Measurements from ENCODE around the gene FAM118B. TPM values are rescaled to one million over a fixed set of nuclear protein-coding genes. Genes with fewer than 3 reads are reported as not detected.
"Not testable (repeated sequence)": the region's sequence is repeated elsewhere in the genome, so short reads cannot be mapped to it uniquely, and the experiment has no call there.

The FAM118B gene
- total RNA-seq, 1 donor from 2014 or later: 25.6 TPM

- intact Hi-C loops (cut with DNase I): loop anchor here (2.0 to 5.0 kb wide), 2 partner anchors 58 to 149 kb away; partner anchors contain the start of genes CDON, FOXRED1 and SRPRA
- ATAC-seq (no peak), DNase-seq (ENCODE audit: missing footprints) (no peak)
Observed at GRCh38 chr11:126210871-126211235, 729 bp upstream of the FAM118B start.

DNA sequence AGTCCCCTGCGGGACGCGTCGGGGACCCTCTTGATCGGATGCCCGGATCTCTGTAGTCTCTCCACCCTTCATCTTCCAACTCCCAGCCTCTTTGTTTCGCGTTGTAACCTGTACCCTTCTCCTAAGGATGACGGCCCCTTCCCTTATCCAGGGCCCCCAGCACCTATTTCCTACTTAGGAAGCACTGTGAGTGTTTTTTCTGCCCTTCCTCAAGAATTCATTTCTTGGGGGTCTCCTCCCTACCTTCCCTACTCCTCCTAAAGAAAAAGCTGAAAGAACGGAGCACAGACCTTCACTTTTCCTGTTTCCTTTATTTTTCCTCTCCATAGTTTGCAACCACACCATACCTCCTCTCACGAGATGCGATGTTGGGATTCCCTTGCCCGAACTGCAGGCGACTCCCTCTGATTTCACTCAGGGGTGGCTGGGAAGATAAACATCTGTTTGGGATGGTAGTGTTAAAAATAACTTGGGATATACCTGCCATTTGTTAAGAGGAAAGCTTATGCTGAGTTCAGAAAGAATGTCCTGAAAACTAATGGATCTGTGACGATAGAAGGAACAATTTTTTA is 593 bp downstream of the FAM118B start:
- intact Hi-C loops (cut with DNase I): loop anchor here (5.0 kb wide), 1 partner anchor 150 kb away; the partner anchor contains the start of gene CDON
- ATAC-seq: no peak

GRCh38 chr11:126214441-126214840 is 2.9 kb downstream of the FAM118B start:
- intact Hi-C loops (cut with DNase I): loop anchor here (5.0 kb wide), 1 partner anchor 152 kb away; the partner anchor contains the start of gene CDON
- no peak for ATAC-seq
- no peak for DNase-seq (ENCODE audit: missing footprints)

More for the DNA sequence above, 593 bp downstream of the FAM118B start:
- DNase-seq (ENCODE audit: missing footprints): no peak

- DNase-seq (ENCODE audit: missing footprints): no peak
- no peak for ATAC-seq
- intact Hi-C loops (cut with DNase I): loop anchor here (5.0 kb wide), 1 partner anchor 153 kb away; the partner anchor contains the start of gene CDON
Observed at GRCh38 chr11:126214841-126215240, 3.3 kb downstream of the FAM118B start.

GRCh38 chr11:126216526-126217305 is 5.1 kb downstream of the FAM118B start:
- ATAC-seq (no peak), DNase-seq (ENCODE audit: missing footprints) (no peak)
- intact Hi-C loops (cut with DNase I): no loop called here

DNA sequence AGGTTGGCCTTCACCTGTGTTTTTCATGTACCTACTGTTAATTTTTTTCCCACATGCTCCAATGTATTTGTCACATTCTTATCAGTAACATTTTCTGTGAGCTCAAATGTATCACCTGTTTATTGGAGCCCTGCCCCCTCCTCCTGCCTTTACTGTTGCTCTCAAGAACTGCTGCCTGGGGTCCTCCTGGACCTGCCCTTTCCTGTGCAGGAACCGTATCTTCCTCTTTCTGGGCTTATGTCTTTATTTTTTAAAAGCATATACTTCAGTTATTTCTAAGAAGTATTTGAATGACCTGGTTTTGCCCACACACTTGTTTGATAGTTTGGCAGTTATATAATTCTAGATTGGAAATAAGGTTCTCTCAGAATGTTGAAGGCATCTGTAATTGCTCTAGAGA is 5.9 kb downstream of the FAM118B start:
- DNase-seq (ENCODE audit: missing footprints): no peak
- ATAC-seq: no peak
- intact Hi-C loops (cut with DNase I): no loop called here

DNA sequence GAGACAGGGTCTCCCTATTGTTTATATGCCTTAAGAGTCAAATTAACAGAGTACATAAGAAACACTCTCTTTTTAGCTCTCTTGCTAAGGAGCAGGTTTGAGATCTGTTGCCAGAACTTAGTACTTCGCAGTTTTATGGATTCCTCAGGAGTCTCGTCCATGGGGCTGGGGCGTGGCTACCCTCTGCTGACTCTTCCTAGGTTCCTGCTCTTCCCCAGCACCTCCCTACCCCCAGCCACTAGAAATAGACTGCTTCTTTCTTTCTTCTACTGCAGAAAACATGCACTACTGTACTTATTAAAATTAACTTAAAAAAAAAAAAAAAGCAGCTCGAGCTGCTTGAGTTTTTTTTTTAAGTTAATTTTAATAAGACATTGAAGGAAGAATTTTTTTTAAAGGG is 8.0 kb downstream of the FAM118B start:
- no peak for ATAC-seq
- DNase-seq (ENCODE audit: missing footprints): no peak
- intact Hi-C loops (cut with DNase I): no loop called here

DNA sequence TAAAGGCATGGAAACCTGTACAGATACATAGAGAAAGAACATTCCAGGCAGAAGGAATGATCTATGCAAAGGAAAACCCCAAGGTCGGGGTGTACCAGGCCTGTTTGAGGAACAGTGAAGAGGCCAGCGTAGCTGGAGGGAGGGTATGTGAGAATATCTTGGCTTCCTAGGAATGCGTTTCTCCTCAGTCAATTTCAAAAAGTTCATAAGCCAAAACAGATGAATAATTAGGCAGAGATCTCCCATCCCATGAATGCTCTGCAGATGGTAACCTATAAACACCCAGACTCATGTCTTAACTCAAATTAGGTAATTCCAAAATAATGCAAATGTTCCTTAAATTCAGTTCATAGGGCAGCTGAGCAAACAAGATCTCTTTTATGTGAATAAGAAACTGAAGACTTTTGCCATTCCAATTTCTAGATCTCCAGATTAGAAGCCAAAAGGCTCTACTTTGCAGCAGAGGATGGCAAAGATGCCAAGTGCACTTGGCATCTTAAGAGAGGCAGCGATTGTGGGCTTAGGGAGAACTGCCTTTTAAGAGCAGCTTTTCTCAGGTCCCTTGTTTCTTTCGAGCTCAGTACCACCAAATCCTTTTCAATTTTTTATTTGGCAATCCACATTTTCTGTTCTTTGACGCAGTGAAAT is 13.2 kb downstream of the FAM118B start:
- intact Hi-C loops (cut with DNase I): no loop called here
- ATAC-seq (no peak), DNase-seq (ENCODE audit: missing footprints) (no peak)

DNA sequence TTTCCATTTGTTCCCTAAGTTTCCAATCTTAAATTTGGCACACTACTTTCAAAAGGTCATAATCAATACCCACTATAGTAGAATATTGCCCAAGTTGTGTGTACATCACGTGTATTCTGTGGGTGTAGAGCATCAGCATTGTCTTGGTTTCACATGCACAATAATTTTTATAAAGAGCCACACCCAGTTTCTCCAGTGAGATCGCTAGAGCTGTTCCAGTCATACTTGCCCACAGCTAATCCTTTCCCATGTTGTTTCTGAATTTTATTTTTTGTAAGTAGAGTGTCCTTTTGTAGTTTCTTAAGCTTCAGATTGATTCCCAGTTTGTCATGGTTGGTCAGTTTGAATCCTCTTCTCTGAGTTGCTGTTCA is 13.7 kb downstream of the FAM118B start:
- intact Hi-C loops (cut with DNase I): no loop called here
- ATAC-seq (no peak), DNase-seq (ENCODE audit: missing footprints) (no peak)

DNA sequence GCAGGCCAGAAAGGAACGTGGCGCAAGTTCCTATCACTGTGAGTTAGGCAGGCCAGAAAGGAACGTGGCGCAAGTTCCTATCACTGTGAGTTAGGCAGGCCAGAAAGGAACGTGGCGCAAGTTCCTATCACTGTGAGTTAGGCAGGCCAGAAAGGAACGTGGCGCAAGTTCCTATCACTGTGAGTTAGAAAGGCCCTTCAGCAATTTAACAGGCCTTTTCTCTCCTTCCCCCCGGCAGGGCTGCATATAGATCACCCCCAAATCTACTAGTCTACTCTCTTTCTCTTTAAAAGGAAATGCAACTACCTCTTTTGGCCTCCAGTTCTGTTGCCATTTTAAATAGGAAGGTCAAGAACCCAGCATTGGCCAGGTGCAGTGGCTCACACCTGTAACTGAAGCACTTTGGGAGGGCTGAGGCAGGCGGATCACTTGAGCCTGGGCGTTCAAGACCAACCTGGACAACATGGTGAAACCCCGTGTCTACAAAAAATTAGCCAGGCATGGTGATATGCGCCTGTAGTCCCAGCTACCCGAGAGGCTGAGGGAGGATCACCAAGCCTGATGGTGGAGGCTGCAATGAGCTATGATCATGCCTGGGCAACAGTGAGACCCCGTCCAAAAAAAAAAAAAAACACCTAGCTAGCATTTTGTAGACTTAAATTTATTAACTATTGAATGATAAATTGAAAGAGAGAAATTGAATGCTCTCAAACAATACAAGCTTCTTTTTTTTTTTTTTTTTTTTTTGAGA is 14.9 kb downstream of the FAM118B start:
- DNase-seq (ENCODE audit: missing footprints): no peak
- ATAC-seq: no peak
- intact Hi-C loops (cut with DNase I): no loop called here

GRCh38 chr11:126229858-126230540 is 18.4 kb downstream of the FAM118B start:
- intact Hi-C loops (cut with DNase I): no loop called here
- DNase-seq (ENCODE audit: missing footprints) (no peak), ATAC-seq (no peak)

DNA sequence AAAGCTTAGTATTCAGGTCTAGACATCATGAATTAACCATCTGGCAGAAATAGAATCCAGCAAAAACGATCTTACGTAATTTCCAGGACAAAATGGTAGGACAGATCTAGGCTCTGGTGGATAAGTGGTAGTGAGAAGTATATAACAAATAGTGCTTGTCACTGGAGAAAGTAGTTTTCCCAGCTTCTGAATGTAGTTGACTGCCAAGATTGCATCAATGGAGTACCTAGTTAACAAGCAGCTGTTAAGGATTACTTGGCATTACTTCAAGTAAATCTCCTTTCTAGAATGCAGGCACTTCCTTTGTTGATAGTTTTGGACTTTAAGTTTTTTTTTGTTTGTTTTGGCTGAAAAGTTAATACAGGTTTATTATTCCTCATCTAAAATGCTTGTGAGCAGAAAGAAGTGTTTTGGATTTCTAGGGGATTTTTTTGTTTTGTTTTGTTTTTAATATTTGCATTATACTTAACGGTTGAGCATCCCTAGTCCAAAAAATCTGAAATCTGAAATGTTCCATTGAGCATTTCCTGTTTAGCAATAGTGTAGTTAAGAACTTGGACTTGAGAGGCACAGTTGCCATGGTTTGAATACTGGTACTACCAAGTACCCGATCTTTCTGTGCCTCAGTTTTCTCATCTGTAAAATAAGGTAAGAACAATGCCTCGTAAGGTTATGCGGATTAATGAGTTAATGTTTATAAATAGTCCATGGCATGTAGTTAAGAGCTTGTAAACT is 20.3 kb downstream of the FAM118B start:
- ATAC-seq: no peak
- no peak for DNase-seq (ENCODE audit: missing footprints)
- intact Hi-C loops (cut with DNase I): no loop called here

DNA sequence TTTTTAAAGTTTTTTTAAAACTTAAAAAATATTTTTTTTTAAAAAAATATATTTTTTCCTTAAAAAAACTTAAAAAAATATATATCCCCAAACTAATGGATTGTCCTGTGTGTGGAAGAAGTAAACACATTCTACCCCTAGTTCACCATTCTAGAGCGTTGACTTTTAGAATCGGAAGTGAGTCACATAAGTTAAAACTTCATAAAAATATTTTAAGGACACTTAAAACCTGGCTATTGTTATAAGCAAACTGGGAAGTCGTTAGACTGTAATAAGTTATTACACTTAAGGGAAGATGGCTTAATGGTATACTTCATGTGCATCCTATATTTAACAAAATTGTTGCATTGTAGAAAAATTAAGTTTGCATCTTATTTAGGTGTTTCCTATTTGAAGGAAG is 21.1 kb downstream of the FAM118B start:
- intact Hi-C loops (cut with DNase I): no loop called here
- DNase-seq (ENCODE audit: missing footprints) (no peak), ATAC-seq (no peak)

- DNase-seq (ENCODE audit: missing footprints): no peak
- intact Hi-C loops (cut with DNase I): no loop called here
- no peak for ATAC-seq
Observed at GRCh38 chr11:126233391-126233790, 21.8 kb downstream of the FAM118B start.

DNA sequence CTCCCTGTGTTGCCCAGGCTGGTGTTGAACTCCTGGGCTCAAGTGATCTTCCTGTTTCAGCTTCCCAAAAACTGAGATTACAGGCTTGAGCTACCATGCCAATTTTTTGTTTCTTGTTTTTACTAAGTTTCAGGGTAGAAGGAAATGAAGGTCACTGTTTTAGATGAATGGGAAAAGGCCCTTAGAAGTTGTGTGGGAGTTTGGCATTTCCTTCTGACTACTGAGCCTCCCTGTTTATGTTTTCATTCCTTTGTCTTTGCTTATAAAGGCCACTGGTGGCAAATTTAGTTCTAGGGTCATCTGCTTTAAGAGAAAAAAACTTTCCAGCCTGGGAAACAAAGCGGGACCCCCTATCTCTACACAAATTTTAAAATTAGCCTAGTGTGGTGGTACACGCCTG is 35.1 kb downstream of the FAM118B start:
- intact Hi-C loops (cut with DNase I): no loop called here
- DNase-seq (ENCODE audit: missing footprints) (no peak), ATAC-seq (no peak)

DNA sequence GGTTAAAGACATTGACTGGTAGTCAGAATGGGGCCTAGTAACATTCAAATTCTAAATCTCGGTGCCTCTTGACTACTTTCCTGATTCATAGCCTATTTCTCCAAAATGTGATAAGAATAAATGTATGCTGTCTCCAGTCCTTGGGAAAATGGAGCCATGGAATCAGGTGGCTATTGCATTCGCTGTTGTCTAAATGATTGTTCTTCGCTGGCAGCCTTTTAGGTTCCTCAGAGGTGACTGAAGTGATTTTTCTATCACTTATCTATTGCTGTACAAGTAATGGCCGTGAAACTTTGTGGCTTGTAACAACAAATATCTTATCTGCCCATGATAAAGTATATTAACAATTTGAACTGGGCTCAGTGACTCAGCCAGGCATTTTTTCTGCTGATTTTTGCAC is 41.7 kb downstream of the FAM118B start:
- no peak for DNase-seq (ENCODE audit: missing footprints)

GRCh38 chr11:126254819-126255218 is 43.2 kb downstream of the FAM118B start:
- no peak for DNase-seq (ENCODE audit: missing footprints)
- ATAC-seq: no peak
- intact Hi-C loops (cut with DNase I): no loop called here

More for the DNA sequence above, 41.7 kb downstream of the FAM118B start:
- ATAC-seq: no peak
- intact Hi-C loops (cut with DNase I): no loop called here

DNA sequence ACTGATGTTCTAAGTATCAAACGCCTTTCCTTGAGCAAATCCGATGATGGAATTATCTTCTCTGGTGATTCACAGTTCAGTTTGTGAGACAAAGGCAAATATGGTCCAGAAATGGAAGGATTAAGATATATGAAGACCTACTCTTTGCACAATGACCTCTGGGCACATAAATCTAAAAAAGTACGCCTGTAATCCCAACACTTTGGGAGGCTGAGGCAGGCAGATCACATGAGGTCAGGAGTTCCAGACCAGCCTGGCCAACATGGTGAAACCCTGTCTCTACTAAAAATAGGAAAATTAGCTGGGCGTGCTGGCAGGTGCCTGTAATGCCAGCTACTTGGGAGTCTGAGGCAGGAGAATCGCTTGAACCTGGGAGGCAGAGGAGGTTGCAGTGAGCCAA is 43.9 kb downstream of the FAM118B start:
- ATAC-seq; intact Hi-C loops (cut with DNase I); DNase-seq (ENCODE audit: missing footprints): not testable (repeated sequence)

All from Right ventricle myocardium inferior (tissue), 1 donor.